ENCODE results near the gene ZNF70. TPM values are rescaled to one million over a fixed set of nuclear protein-coding genes. Genes with fewer than 3 reads are reported as not detected.
A peak's percentile ranks its signal among the peaks of the same experiment; 100 is the strongest.

Gene ZNF70
- total and polyA plus RNA-seq, 2 of the 13 experiments (the other 11 are each of a cell fraction or from before 2014, with no cell fraction given): 0.62 to 3.6 TPM

DNA sequence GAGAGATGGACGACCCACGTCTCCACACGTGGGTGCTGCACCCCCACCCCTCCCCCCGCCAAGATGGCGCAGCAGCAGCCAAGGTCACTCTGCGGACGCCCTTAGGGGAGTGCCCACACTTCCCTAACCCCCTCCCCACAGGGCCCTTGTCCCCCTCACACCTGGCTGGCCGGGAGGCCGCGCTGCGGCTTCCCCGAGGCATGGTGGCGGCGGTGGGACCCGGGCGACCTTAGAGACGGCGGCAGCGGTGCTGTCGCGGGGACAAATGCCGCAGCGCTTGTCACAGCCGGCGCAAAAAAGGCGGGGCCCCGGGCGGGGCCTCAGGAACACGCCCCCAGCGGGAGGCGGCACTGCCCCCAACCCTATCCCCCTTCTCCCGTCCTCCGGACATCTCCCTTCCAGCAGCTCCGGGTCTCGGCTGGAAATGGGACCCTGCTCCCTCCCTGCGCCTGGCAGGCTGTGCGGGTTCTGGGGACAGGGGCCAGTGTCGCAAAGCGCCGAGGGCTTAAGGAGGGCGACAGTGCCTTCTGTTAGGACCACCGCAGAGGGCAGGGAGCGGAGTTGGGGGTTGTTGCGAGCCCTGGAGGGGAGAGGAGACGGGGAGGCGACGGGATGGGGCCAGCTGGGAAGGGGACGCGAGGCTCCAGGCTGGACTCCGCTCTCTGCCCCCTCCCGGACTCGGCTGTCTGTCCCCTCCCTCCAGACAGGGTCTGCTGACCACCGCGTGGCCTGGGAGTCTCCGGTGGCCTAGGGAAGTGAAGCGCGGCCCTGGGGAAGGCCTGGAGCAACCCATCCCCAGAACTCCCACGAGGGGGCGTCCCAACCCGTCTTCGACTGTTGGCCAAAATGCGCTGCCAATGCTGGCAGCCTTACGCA is 17.0 kb upstream of the ZNF70 start, which contains the start of gene CHCHD10 (continued):
- TF ChIP-seq ZNF740 (CRISPR knock-in tag; IDR thresholded peaks at IDR 0.05) (0 out of 2 replicates have a peak, but pooled peaks have one; percentile 49), NFYB (CRISPR knock-in tag; IDR thresholded peaks at IDR 0.05) (no peak), CAMTA2 (CRISPR knock-in tag; IDR thresholded peaks at IDR 0.05; ENCODE audit: borderline replicate concordance) (no peak; the same call in 1 of the 2 replicates), MYC (CRISPR knock-in tag; IDR thresholded peaks at IDR 0.05; ENCODE audit: borderline replicate concordance) (peak; percentile 92), STAG1 (CRISPR knock-in tag; IDR thresholded peaks at IDR 0.05) (peak; percentile 87), ZNF543 (CRISPR knock-in tag; IDR thresholded peaks at IDR 0.05) (peak; percentile 90), ZNF276 (CRISPR knock-in tag; IDR thresholded peaks at IDR 0.05; ENCODE audit: low read depth) (no peak), ZNF670 (CRISPR knock-in tag; IDR thresholded peaks at IDR 0.05; ENCODE audit: borderline replicate concordance) (peak; percentile 95), ZNF720 (CRISPR knock-in tag; IDR thresholded peaks at IDR 0.05) (no peak), CHCHD3 (CRISPR knock-in tag; IDR thresholded peaks at IDR 0.05) (no peak), ZSCAN9 (CRISPR knock-in tag; IDR thresholded peaks at IDR 0.05; ENCODE audit: borderline replicate concordance) (no peak), ZNF768 (CRISPR knock-in tag; IDR thresholded peaks at IDR 0.05) (peak; percentile 47; the same call in 1 of the 2 replicates), ZNF251 (CRISPR knock-in tag; IDR thresholded peaks at IDR 0.05) (no peak), ETV6 (CRISPR knock-in tag; conservative IDR thresholded peaks at IDR 0.05) (no peak; the same call in 1 of the 2 replicates), ZBTB34 (CRISPR knock-in tag; IDR thresholded peaks at IDR 0.05) (no peak), GABPB1 (CRISPR knock-in tag; IDR thresholded peaks at IDR 0.05) (peak; percentile 62), ZNF430 (CRISPR knock-in tag; IDR thresholded peaks at IDR 0.05) (no peak; the same call in 1 of the 2 replicates), ZNF282 (IDR thresholded peaks at IDR 0.05; ENCODE audit: partially characterized antibody) (no peak), FOXM1 (CRISPR knock-in tag; IDR thresholded peaks at IDR 0.05) (no peak), CBX2 (IDR thresholded peaks at IDR 0.05; ENCODE audit: low read depth, low read length) (no peak), CBX2 (CRISPR knock-in tag; IDR thresholded peaks at IDR 0.05; ENCODE audit: low read depth) (no peak), XBP1 (CRISPR knock-in tag; IDR thresholded peaks at IDR 0.05) (0 out of 2 replicates have a peak, but pooled peaks have one; percentile 18), RXRB (CRISPR knock-in tag; IDR thresholded peaks at IDR 0.05; ENCODE audit: borderline replicate concordance) (peak; percentile 49; the same call in 1 of the 2 replicates), CENPX (CRISPR knock-in tag; IDR thresholded peaks at IDR 0.05) (no peak), ARNT (IDR thresholded peaks at IDR 0.05) (no peak)
- TF ChIP-seq, protein P1, sequence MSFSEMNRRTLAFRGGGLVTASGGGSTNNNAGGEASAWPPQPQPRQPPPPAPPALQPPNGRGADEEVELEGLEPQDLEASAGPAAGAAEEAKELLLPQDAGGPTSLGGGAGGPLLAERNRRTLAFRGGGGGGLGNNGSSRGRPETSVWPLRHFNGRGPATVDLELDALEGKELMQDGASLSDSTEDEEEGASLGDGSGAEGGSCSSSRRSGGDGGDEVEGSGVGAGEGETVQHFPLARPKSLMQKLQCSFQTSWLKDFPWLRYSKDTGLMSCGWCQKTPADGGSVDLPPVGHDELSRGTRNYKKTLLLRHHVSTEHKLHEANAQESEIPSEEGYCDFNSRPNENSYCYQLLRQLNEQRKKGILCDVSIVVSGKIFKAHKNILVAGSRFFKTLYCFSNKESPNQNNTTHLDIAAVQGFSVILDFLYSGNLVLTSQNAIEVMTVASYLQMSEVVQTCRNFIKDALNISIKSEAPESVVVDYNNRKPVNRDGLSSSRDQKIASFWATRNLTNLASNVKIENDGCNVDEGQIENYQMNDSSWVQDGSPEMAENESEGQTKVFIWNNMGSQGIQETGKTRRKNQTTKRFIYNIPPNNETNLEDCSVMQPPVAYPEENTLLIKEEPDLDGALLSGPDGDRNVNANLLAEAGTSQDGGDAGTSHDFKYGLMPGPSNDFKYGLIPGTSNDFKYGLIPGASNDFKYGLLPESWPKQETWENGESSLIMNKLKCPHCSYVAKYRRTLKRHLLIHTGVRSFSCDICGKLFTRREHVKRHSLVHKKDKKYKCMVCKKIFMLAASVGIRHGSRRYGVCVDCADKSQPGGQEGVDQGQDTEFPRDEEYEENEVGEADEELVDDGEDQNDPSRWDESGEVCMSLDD (CRISPR knock-in tag; IDR thresholded peaks at IDR 0.05; ENCODE audit: borderline replicate concordance): peak; percentile 81
